ENCODE measurements around the gene KRTAP10-1. TPM values are rescaled to one million over a fixed set of nuclear protein-coding genes. Genes with fewer than 3 reads are reported as not detected.

KRTAP10-1 gene
- total RNA-seq, 2 experiments from 2014 or later, result not detected

GRCh38 chr21:44569861-44570517, 30.0 kb upstream of the KRTAP10-1 start:
- ChIA-PET POLR2A (no interaction called here), CTCF (no interaction called here)
- Mint-ChIP-seq H3K4me3 (no peak overlapping the region), H3K27ac (no peak overlapping the region), H3K27me3 (peaks cover 3% of the 10 kb centered on the region), H3K36me3 (ENCODE audit: low read depth) (no peaks in the 10 kb centered on the region), H3K9me3 (peaks cover 2% of the 10 kb centered on the region), H3K4me1 (ENCODE audit: low read depth) (peaks cover 6% of the 10 kb centered on the region)
- DNase-seq, result no peak
- TF ChIP-seq CTCF (IDR thresholded peaks at IDR 0.05), result no peak
- intact Hi-C loops (cut with micrococcal nuclease), result no loop called here
- ATAC-seq, result no peak

GRCh38 chr21:44568667-44569556, 28.9 kb upstream of the KRTAP10-1 start:
- TF ChIP-seq CTCF (IDR thresholded peaks at IDR 0.05), result no peak
- CTCF ChIA-PET, result no interaction called here
- Mint-ChIP-seq H3K36me3 (ENCODE audit: low read depth) (no peaks in the 10 kb centered on the region), H3K9me3 (peaks cover 2% of the 10 kb centered on the region), H3K27ac (no peak overlapping the region), H3K4me3 (no peak overlapping the region), H3K27me3 (no peaks in the 10 kb centered on the region), H3K4me1 (ENCODE audit: low read depth) (peaks cover 14% of the 10 kb centered on the region)
- POLR2A ChIA-PET, result interaction anchor here (1.0 kb wide), 1 partner anchor 12 kb away, joined by 4 read pairs; no protein-coding TSS in a partner anchor
- ATAC-seq, result no peak
- no peak for DNase-seq
- intact Hi-C loops (cut with micrococcal nuclease), result no loop called here

- Mint-ChIP-seq H3K4me3 (no peak overlapping the region), H3K27me3 (no peaks in the 10 kb centered on the region), H3K27ac (no peak overlapping the region), H3K36me3 (ENCODE audit: low read depth) (no peaks in the 10 kb centered on the region), H3K4me1 (ENCODE audit: low read depth) (peaks cover 14% of the 10 kb centered on the region), H3K9me3 (peaks cover 3% of the 10 kb centered on the region)
- intact Hi-C loops (cut with micrococcal nuclease), result no loop called here
- TF ChIP-seq CTCF (IDR thresholded peaks at IDR 0.05), result no peak
- DNase-seq (no peak), ATAC-seq (no peak)
- POLR2A ChIA-PET, result interaction anchor here (1.0 kb wide), 1 partner anchor 13 kb away, joined by 4 read pairs; no protein-coding TSS in a partner anchor
- CTCF ChIA-PET, result no interaction called here
Observed at GRCh38 chr21:44568261-44568660, 28.3 kb upstream of the KRTAP10-1 start.

- Mint-ChIP-seq H3K9me3 (peaks cover 5% of the 10 kb centered on the region), H3K4me1 (ENCODE audit: low read depth) (peaks cover 14% of the 10 kb centered on the region), H3K36me3 (ENCODE audit: low read depth) (no peaks in the 10 kb centered on the region), H3K27ac (no peak overlapping the region), H3K4me3 (no peak overlapping the region), H3K27me3 (no peaks in the 10 kb centered on the region)
- ChIA-PET POLR2A (interaction anchor here (1.0 kb wide), 1 partner anchor 14 kb away, joined by 4 read pairs; no protein-coding TSS in a partner anchor), CTCF (no interaction called here)
- no peak for TF ChIP-seq CTCF (IDR thresholded peaks at IDR 0.05)
- ATAC-seq, result no peak
- intact Hi-C loops (cut with micrococcal nuclease), result no loop called here
- DNase-seq, result no peak
Observed at GRCh38 chr21:44567481-44568171, 27.6 kb upstream of the KRTAP10-1 start.
